HG03196 (cell line): ENCODE results near the gene SMAD5.
A peak's percentile ranks its signal among the peaks of the same experiment; 100 is the strongest.

Experiments
- ATAC-seq: cut with Tn5 transposase; IDR thresholded peaks from one replicate; pipeline ENCODE4 v1.9.1; 2021; ENCODE audit not compliant: unreplicated experiment

The SMAD5 gene

GRCh38 chr5:136114414-136115125, 18.1 kb upstream of the SMAD5 start:
- ATAC-seq, result no peak

- no peak for ATAC-seq
Measured at GRCh38 chr5:136115183-136115865, 17.3 kb upstream of the SMAD5 start.

- no peak for ATAC-seq
Measured at GRCh38 chr5:136120529-136120928, 12.1 kb upstream of the SMAD5 start.

- no peak for ATAC-seq
Measured at GRCh38 chr5:136123236-136123768, 9.3 kb upstream of the SMAD5 start.

- ATAC-seq, result no peak
Measured at GRCh38 chr5:136127560-136127959, 5.1 kb upstream of the SMAD5 start.

GRCh38 chr5:136128481-136128880, 4.2 kb upstream of the SMAD5 start:
- no peak for ATAC-seq

- ATAC-seq, result no peak
Measured at GRCh38 chr5:136129445-136129844, 3.2 kb upstream of the SMAD5 start.

DNA sequence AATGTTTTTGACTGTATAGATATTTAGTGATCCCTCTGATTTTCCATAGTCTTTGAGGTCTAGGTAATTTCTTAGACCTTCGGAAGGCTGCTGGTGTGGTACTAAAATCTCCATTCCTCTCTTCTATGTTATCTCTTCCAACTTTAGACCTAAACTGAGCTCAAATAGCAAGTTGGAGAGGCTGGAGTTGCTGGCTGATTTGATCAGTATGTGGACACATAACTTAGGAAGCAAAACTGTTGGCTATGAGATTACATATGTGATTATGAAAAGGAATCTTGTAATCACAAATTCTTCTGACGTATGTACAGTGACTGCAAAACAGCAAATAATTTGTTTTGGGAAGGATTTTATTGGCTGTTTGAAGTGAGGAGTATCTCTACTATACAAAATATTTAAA, 2.1 kb upstream of the SMAD5 start:
- no peak for ATAC-seq

DNA sequence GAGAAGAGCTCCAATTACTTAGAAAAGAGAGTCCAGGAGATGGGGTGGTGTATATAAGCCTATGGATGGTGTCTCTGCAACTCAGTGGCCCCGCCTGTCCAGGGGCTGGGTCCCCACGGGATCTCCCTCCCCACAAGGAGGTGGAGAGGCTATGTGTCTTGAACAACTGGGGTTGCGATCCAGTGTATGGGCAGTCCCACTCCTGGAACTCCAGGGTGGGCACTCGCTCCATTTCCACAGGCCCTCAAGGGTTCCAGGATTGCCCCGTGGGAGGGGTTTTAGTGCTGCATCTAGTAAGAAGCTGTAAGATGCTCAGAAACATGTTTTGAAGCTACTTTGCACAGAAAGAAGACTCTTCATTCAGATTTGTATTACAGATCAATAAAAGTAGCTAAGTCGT, 558 bp upstream of the SMAD5 start:
- peak; percentile 15 for ATAC-seq

DNA sequence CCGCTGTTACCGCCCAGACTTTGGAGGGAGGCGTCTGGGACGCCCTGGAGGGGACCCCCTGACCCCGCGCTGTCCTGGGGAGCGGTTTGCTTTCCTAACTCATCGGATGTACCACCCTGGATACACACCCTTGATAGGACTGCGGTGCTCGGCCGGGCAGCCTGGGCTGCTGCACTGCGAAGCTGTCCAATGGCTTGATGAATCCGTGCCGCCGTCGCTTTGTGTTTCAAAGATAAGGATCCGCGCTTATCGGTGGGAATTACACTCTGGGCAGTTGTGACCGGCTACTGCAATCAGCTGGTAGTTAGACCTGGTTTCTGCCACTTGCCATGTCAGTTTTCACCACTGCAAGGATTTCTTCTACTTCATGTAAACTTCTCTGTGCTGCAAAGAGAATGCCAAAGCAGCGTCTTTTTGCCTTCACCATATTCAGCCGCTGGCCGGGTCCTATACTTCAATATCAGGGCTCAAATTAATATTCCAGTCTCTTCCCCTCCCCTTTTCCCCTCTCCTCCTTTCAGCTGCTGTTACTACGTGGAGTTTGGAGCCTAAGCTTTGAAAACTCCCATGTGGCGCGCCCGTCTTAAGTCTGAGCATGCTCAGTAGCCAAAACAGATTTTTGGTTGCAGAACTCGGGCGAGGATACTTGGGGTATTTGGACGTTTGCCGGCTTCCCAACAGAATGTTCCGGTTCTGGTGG, 727 bp downstream of the SMAD5 start:
- peak; percentile 37 for ATAC-seq

DNA sequence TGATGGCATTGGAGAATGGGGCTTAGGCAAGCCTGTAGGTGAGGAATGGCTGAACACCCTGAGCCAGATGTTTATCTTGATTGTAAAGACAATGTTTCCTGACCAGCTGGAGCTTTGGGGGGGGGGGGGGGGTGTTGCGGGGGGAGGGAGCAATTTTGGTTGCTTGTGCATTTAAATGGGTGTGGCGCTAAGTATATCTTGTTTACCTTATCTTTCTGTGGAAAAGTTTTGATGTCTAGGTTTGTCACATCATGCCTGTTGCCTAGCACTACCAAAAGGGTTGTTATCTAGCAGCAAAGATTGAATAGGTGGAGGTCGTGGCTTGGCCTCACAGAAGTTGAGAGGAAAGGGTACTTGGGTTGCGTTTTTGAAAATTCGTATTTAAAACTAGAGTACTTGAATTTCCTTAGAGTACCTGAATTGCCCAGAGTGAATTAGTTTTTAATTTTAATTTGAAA, 1.3 kb downstream of the SMAD5 start:
- ATAC-seq, result no peak

DNA sequence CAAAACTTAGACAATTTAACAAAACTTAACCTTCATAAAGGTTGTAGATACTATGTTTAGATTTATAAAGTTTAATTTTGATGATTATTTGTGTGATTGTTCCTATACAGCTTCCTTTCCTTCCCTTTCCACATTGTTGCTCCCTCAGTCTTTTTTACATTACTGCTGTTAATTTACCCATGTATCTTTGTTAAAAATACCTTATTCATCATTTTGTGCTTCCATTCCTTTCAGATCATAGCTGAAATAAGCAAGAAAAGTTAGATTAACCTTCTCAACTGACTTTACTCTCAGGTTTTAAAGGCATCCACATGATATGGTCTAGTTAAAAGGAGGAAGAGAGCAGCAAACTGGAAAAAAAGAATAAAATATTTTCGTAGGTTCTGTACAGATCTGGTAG, 2.0 kb downstream of the SMAD5 start:
- ATAC-seq, result no peak

- ATAC-seq, result no peak
Measured at GRCh38 chr5:136135536-136135935, 2.9 kb downstream of the SMAD5 start.

- no peak for ATAC-seq
Measured at GRCh38 chr5:136137497-136138220, 5.0 kb downstream of the SMAD5 start.

DNA sequence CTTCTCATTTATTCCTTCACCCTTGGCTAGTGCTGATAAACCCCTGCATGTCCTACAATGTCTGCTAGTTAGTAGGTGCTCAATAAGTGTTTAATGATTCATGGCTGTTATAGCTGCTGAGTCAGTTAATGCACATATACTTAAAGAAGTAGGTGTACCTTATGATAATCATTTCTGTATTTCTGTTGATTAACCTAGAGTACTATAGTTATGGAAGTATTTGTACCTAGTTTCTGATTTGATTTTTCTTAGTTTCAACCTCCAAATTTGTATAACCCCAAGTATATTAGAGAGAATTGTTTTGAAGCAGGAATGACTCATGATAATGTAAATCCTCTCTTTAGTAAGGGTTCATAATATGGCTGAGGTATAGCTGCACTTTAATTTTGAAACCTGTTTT, 8.9 kb downstream of the SMAD5 start:
- peak; percentile 79 for ATAC-seq

GRCh38 chr5:136143312-136143711, 10.7 kb downstream of the SMAD5 start:
- ATAC-seq, result no peak

DNA sequence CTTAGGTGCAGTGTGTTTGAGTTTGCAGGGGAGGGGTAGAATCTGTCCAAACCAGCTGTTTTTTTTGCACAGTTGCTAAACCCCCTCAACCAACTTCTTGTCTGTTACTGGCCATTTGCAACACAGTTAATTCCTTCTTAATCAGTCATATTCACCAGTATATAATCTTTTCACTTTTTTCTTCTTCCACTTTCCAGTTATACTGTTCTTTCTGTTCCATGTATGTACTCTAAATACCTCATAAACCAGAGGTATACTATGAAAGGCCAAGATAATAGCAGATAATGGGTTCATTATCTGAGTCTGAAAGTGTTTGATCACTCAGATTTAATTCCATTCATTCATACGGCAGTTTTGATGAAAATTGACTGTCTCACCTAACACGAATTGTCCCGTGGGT, 11.1 kb downstream of the SMAD5 start:
- no peak for ATAC-seq

DNA sequence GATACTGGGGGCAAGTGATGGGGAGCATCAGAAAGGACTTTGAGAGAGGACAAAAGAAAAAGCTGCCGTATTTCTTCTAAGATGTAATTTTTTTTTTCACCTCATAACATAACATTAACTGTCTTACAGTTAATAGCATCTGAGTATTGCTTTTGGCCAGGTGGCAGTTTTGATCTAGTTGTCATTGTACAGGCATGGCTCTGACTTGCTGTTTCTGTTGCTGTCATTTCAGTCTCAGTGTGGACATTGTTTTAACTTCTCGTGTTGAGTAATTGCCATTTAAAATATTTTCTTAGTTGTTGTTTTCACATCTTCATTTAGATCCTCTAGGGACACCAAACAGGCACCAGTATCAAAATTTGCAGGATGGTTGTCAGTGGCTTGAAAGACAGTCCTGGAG, 12.4 kb downstream of the SMAD5 start:
- no peak for ATAC-seq

GRCh38 chr5:136146201-136146600, 13.6 kb downstream of the SMAD5 start:
- ATAC-seq, result no peak

DNA sequence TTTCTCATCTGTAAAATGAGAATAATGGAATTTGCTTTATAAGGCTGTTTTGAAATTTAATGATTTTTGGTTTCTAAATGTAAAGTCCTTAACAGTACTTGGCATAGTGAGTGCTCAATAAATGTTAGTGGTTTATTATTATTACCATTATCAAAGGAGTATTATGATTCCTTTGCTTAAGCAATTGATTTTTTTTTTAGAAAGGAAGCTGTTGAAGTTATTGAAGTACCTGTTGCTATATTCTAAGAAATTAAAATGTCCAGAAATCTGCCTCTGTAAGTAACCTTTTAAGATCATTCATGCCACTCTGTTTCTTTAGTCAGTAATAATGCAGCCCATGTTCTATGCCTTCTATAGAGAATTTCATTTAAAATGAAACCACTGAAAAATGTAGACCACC, 15.0 kb downstream of the SMAD5 start:
- no peak for ATAC-seq

- ATAC-seq, result no peak
Measured at GRCh38 chr5:136149891-136150290, 17.2 kb downstream of the SMAD5 start.
